NCI-H1694 treated with DMSO at 0.1 percent for 48 hours (cell line): Measurements from ENCODE around the gene STAT2.
"Not testable (repeated sequence)": the region's sequence is repeated elsewhere in the genome, so short reads cannot be mapped to it uniquely, and the experiment has no call there.

Source experiments
- DNase-seq: peaks from one replicate; lab custom pipeline; 2025; lab: John Stamatoyannopoulos, UW

STAT2 gene

DNA sequence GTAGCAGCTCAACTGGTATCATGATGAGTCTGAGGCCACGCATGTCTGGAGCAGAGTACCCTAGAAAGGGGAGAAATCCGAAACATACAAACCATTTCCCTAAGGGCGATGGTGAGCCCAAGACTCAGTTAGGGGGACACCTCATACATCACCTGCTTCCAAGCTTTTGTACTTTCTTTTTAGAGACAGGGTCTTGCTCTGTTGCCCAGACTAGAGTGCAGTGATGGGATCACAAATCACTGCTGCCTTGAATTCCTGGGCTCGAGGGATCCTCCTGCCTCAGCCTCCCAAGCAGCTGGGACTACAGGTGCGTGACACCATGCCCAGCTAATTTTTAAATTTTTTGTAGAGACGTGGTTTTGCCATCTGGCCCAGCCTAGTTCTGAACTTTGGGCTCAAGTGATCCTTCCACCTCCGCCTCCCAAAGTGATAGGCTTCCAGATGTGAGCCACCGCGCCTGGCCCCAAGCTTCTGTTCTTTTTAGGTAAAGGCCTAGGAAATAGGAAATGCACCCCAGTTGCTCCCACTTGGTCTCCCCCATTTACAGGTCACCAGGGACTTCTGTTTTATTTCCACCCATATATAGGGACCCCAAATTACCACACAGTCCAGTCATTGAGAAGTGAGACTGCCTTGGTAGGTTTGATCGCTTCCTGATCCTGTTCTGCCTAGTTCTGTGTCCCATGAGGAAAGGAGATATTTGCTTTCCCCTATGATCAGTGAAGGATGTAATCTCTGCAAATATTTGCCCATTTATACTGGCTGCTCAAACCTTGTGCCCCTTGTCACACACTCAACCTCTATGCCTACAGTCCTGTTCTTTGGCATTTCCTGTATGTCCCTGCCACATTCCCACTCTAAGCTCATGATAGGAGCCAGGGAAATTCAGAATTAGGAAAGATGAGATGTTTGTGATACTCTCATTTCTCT, 2.5 kb upstream of the STAT2 start, which contains the start of gene APOF:
TSS of gene APOF (minus strand) at position 728 of the 930 bp plus-strand sequence. CDS start at position 616, 112 bp downstream.
- no peak for DNase-seq

DNA sequence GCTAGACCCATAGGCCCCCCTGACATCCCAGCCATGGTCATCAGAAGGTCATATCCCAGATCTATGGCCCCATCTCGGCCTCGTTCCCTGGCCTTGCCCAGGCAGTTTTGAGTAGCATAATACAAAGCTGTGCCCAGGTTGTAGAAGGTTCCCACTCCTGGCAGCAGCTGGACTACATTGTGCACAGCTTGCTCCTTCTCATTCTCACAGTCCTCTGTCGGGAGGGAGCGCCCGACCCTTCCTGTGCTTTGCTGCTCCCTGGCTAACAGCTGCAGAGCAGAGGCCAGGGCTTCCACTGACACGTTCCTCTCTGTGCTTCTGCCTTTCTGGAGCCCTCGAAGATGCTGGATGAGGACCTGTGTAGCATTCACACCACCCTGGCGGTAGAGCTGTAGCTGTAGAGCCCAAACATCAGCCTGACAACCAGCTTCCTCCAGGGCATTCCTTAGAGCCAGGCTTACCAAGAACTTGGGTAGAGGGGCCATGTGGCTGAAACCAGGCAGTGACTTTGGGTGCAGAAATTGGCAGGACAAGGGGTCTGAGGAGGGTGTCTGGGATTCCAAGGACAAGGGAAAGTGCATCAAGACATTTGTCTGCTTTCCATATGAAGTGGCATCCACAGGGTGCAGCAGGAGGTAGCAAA, 1.7 kb upstream of the STAT2 start:
- no peak for DNase-seq

DNA sequence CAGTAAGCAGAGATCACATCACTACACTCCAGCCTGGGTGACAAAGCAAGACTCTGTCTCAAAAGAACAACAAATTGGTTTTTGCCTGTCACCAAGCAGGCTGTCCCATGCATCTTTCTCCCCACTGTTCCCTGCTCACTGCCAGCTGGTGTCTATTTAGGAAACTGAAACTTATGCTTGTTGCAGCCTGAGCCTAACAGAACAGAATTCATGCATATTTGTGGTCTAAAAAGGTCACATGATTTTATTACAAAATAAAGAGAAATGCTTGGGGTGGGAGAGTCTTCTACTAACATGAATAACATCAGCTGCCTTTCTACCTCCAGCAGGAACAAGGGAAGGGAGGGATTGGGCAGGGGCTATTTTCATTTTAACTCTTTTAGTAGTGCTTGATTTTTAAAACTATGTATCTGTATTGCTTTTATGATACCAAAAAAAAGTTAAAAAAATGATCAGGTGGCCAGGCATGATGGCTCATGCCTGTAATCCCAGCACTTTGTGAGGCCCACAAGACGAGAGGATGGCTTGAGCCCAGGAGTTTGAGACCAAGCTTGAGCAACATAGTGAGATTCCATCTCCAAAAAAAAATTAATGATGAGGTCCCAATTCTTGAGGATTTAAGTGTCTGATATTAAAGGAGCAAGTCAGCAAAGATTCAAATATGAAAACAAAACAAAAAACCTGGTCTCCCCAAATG, 923 bp downstream of the STAT2 start:
- no peak for DNase-seq

DNA sequence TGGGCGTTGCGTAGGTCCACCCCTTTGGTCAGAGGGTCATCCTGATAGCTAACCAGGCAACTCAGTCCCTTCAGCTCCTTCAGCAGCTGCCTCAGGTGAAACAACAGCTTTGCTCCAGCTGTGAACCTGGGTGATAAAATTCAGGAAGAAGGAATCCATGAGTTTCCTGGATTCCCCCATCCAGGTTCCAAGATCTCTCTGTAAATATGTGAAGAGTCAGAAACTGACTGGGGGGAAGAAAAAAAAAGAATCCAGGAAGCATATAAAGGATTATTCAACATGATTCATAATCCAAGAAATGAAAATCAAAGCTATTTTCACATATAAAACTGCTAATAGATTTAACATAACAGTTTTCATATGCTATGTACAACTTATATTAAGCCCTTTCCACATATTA, 8.6 kb downstream of the STAT2 start:
- no peak for DNase-seq

DNA sequence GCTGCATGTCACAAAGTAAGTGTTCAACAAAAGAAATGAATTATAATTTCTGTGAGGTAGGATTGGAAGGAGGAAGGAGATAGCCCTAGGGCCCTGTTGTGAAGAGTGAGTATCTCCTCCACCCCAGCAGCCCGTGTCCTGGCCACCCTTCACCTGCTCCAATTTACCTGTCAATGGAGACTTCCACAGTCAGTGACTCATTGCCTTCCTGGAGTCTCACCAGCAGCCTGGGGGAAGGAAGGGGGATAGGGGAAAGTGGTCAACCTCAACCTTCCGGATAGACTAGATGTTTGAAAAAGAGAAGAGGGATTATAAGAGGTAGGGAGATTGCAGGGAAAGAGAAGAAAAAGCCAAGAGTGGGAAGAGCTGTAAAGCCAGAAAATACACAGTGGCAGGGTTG, 9.2 kb downstream of the STAT2 start:
- no peak for DNase-seq

DNA sequence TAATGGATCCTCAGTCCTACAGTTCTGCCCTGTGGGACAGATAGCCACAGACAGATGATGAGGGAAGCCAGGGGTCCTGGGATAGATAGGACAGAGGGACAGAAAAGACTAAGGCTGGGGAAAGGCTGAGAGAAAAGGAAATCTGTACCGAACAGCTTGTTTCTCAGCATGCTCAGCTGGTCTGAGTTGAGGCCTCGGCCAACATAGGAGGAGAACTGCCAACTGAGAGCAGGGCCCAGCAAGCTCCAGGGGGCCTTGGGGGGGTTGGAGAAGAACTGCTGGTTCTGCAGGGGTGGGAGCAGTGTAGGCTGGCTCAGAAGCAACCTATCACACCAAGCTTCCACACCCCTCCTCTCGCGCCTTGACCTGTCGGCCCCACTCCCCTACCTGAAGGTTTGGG, 11.1 kb downstream of the STAT2 start:
- no peak for DNase-seq

DNA sequence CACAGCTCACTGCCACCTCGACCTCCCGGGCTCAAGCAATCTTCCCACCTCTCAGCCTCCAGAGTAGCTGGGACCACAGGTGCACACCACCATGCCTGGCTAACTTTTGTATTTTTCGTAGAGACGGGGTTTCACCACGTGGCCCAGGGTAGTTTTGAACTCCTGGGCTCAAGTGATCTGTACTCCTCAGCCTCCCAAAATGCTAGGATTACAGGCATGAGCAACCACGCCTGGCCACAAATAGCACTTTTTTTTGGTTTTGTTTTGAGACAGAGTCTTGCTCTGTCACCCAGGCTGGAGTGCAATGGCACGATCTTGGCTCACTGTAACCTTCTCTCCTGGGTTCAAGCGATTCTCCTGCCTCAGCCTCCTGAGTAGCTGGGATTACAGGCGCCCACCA, 12.7 kb downstream of the STAT2 start:
- DNase-seq: not testable (repeated sequence)

DNA sequence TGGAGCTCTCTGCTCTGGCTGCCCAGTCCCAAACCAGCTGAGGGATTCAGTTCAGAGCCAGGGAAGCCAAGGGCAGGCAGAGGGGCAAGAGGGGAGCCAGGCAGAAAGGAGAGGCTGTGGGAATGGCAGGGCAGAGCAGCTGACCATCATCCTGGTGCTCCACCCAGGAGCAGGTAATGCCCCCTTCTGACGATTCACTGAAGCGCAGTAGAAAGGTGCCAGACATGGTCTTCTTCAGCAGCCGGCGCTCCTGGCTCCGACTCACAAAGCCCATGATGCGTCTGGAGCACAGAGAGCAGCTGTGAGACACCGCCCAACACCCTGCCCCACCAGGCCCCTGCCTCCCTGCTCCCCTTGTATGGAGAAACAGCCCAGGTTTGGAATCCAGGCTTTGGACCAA, 13.2 kb downstream of the STAT2 start:
- no peak for DNase-seq

DNA sequence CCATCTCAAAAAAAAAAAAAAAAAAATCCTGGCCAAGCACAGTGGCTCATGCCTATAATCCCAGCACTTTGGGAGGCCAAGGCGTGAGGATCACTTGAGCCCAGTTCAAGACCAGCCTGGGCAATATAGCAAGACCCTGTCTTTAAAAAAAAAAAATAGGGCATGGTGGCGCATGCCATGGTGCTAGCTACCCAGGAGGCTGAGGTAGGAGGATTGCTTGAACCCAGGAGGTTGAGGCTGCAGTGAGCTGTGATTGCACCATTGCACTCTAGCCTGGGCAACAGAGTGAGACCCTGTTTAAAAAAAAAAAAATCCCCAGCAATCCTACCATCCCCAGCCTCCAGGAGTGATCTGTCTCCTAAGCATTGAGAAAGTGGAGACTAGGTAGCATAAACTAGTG, 17.6 kb downstream of the STAT2 start:
- DNase-seq: not testable (repeated sequence)

DNA sequence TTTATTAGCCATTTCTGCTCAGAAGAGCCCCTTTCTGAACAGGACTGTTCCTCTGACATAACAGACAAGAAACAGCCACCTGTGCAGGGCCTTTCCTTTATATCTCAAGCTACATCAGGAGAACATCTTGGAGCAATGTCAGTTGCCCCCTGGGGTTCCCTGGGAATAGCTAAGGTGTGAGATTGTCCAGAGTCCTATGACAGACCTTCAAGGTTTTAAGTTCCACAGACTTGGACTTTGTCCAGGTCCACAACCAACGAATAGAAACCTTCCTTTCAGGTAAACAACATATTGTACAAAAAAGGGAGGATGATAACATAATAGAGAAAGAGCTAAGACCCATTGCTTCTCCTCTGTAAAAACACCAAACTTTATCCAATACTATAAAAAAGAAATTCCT, 18.3 kb downstream of the STAT2 start:
- DNase-seq: no peak

DNA sequence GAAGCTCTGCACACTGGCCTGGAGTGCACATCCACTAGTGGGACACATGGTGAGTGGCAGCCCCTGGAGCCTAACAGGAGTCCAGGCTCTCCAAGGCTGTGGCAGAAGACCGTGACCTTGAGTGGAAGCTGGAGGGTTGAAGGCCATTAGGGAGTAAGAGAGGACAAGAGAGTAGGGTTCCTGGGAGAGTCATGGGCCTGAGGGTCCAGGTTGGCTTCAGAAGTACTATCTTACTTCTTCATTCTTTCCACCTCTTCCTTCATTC, 20.8 kb downstream of the STAT2 start:
- no peak for DNase-seq

DNA sequence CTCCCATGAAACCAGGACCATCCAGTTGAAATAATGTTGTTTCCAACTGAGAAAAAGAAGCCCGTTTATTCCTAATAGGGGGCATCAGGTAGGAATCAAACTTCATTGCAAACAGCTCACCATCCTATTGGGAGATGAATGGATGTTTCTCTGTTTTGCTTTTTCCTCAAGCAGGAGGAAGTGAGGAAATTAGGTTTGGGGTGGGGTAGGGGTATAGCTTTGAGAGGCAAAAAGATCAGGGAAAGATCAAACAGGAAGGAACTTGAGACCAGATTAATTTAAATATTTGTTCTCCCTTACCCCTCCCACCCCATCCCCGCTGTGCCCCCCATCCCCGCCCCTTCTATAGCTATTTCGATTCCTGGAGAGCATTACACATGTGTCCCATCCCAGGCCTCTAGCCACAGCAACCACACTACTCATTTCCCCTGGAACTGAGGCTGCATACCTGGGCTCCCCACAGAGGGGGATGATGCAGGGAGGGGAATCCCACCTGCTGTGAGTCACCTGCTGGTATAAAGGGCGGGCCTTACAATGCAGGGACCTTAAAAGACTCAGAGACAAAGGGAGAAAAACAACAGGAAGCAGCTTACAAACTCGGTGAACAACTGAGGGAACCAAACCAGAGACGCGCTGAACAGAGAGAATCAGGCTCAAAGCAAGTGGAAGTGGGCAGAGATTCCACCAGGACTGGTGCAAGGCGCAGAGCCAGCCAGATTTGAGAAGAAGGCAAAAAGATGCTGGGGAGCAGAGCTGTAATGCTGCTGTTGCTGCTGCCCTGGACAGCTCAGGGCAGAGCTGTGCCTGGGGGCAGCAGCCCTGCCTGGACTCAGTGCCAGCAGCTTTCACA, 21.4 kb downstream of the STAT2 start, which contains the start of gene IL23A:
TSS of gene IL23A (plus strand) at position 577 of the 850 bp plus-strand sequence. CDS start at position 738, 161 bp downstream.
- DNase-seq: no peak

DNA sequence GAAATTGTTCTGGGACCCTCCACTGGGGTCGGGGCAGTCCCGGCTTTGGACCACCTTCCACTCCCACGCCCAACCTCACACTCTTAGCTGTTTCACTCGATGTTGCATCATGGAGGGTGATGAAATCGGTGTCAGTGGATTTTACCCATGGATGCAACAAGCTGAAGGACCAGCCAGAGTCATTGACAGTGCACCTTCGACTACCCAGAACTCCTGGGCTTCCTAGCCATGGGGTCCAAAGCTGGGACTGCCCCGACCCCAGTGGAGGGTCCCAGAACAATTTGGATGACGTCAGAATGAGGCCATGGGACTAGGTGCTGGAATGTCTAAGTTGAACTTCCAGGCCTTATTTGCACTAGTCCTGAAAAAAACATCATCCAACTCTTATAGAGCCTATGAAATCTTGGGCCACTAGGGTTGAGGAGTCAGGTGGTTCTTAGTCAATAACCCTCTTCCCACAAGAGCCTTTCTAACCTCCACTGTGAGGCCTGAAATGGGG, 22.1 kb downstream of the STAT2 start:
- no peak for DNase-seq

DNA sequence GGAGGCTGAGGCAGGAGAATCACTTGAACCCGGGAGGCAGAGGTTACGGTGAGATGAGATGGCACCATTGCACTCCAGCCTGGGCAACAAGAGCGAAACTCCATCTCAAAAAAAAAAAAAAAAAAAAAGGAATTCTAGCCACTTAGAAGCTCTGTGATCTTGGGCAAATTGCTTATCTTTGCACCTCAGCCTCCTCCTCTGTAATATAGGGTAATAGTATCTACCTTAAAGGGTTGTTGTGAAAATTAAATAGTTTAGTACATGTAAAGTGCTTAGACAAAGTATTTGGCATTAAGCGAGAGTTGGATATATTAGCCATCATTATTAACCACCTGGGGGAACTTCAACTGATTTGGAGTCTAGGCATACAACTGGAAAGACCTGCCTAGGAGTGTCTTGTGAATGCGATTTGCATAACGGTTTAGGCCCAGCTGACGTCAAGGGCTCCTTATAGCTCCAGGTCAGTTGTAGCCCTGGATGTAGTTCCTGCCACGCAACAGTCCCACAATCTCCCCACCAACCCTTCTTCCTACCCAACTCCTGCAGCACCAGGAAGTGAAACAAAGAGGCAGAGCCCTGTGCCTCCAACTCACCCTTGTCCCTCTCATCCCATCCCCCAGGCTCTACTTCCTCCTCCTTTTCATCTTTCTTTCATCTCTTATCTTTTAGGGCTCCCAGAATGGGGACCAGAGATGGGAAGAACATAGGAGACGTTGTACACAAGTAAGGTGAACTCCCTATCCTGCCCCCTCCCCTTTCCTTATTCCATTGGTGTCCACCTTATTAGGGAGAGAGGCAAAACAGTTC, 23.3 kb downstream of the STAT2 start:
- DNase-seq: no peak

DNA sequence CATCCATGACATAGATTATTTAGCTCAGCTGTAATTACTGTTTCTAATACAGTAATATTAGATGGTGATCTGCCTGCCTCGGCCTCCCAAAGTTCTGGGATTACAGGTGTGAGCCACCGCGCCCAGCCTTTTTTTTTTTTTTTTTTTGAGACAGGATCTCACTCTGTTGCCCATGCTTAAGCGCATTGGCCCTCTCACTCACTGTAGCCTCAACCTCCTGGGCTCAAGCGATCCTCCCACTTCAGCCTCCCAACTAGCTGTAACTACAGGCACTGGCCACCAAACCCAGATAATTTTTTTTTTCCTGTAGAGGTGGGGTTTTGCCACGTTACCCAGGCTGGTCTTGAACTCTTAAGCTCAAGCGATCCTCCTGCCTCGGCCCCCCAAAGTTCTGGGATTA, 24.4 kb downstream of the STAT2 start:
- not testable (repeated sequence) for DNase-seq

DNA sequence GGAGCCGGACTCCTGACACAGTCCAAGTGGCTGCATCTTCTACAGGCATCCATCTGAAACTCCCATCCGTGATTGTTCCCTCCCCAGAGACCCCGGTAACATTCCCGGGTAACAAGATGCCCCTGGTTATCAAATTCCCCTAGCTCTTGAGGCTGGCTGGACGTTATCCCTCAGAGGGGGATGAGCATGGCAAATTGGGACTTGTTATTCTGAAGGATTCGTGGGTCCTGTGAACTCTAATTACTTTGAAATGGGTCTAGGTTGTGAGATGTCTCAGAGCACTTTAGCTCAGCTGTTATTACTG, 25.5 kb downstream of the STAT2 start:
- DNase-seq: no peak

DNA sequence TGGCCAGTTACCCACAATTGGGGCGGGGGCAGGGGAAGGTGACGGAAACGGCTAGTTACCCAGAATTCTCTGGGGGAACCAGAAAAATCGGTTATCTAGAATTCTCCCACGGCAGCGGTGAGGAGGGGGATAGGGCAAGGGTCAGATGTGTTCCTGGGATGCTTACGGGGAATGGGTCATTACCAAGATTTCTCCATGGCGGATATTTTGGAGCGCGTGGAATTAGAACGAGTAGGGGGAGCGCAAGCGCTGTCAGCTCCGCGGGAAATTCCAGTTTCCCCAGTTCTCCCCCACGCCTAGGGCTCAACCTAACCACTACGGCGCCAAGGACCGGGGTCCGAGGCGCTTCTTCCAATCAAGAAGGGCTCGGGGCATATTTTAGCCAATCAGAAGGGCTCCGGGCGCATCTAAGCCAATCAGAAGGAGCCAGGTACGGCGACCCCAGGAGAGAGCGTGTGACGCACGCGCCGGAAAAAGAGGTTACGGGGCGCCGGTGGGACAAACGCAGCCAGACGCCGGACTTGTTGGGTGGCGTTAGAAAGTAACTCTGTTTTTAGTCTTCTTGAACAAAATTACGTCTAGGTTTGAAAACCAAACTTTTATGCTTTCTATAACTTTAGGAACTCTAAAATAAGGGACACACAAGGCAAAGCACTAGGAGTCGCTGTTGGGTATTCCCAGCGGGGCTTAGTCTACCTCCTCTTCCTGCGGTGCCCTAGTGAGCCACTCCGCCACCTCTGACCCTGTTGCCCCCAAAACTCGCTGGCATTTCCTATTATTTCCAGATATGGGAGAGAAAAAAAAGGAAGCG, 26.0 kb downstream of the STAT2 start, which contains the start of gene PAN2:
TSS of gene PAN2 (minus strand) at position 322 of the 811 bp plus-strand sequence. CDS start 906 bp downstream, outside the sequence.
- DNase-seq: peak; percentile 92

DNA sequence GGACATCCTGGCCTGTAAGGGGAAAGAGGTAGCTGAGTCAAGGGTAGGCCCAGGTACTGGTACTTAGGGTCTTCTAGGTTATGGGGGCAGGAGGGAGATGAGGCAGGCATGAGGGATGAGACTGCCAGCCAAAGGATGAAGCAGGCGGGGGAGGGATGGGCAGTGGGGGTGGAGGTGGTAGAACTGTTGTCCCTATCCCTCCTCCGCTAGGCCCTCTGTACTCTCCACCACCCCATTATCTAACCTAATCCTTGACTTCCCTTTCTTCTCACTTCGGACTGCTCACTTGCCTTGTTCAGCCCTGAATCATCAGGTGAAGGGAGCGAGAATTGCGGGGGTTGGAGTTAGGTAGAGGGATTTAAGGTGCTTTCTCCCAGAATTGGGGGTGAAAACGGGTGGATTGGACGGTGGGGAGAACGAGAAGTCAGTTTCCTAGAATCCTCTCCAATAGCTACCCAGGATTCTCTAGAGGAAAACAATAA, 26.7 kb downstream of the STAT2 start:
- no peak for DNase-seq

DNA sequence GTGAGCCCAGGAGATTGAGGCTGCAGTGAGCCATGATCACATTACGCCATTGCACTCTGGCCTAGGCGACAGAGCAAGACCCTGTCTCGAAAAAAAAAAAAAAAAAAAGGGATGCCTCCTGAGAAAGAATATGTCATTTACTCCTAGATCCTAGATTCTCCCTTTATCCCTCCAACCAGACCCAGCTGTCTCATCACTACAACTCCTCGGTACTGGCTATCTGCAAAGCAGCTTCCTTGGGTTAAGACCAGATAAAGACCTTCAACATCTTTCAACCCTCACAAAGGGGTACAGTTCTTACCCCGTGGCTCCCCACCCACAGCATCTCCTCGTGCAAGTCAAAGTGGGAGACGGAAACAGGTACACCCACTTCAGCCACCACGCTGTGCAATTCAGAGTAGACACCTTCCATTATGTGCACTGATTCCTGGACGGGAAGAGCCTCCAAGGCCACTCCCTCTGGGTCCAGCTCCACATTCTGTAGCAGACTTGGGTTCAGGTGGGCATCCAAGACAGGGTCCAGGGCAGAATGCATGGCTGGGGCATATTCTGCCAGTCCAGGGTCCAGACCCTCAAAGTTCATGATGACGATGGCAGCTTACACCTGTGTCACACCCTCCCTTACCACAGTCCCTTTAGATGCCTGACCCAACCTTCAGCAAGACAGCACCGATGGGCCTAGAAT, 27.3 kb downstream of the STAT2 start:
- no peak for DNase-seq
